Caki2 (cell line): ENCODE data around the gene CITED4. TPM values are rescaled to one million over a fixed set of nuclear protein-coding genes. Genes with fewer than 3 reads are reported as not detected.

Experiments
- DNase-seq: peaks from one replicate; pipeline ENCODE4 v3.0.0-alpha.2; 2015; ENCODE audit warnings: low read depth
- in situ Hi-C: cut with HindIII; loops from 2 replicates; pipeline ENCODE4 v1.10.0; 2016; ENCODE audit warnings: low sequenced_read_pairs, low pct_unique_long_range_greater_than_20kb, mixed read lengths
- total RNA-seq: library from RNA; depleted of rRNA; stranded (reverse); fragments of >200 nt; shearing (Covaris generic); gene quantifications from 2 replicates; pipeline ENCODE4 v1.2.3, GENCODE V29; 2014; ENCODE audit warnings: low replicate concordance

CITED4 gene
- total RNA-seq, 1 experiment from 2014 or later, result 10.6 TPM

- in situ Hi-C loops, result no loop called here
- DNase-seq, result no peak
Measured at GRCh38 chr1:40860706-40861223, 1.4 kb downstream of the CITED4 start.

GRCh38 chr1:40858856-40859416 lies 3.2 kb downstream of the CITED4 start:
- DNase-seq, result no peak
- in situ Hi-C loops, result loop anchor here (10.0 kb wide), 1 partner anchor 86 kb away; no protein-coding TSS in a partner anchor

GRCh38 chr1:40857737-40858136 lies 4.4 kb downstream of the CITED4 start:
- in situ Hi-C loops, result loop anchor here (10.0 kb wide), 1 partner anchor 87 kb away; no protein-coding TSS in a partner anchor
- no peak for DNase-seq

GRCh38 chr1:40856656-40857302 lies 5.4 kb downstream of the CITED4 start:
- in situ Hi-C loops, result loop anchor here (10.0 kb wide), 1 partner anchor 88 kb away; no protein-coding TSS in a partner anchor

GRCh38 chr1:40856116-40856515 lies 6.0 kb downstream of the CITED4 start:
- no peak for DNase-seq
- in situ Hi-C loops, result loop anchor here (10.0 kb wide), 1 partner anchor 89 kb away; no protein-coding TSS in a partner anchor

More at GRCh38 chr1:40856656-40857302, 5.4 kb downstream of the CITED4 start:
- no peak for DNase-seq

- in situ Hi-C loops, result loop anchor here (10.0 kb wide), 1 partner anchor 89 kb away; no protein-coding TSS in a partner anchor
Measured at GRCh38 chr1:40855513-40855912, 6.7 kb downstream of the CITED4 start.

GRCh38 chr1:40853885-40854170 lies 8.3 kb downstream of the CITED4 start:
- DNase-seq, result no peak
- in situ Hi-C loops, result loop anchor here (10.0 kb wide), 1 partner anchor 91 kb away; no protein-coding TSS in a partner anchor

More at GRCh38 chr1:40855513-40855912, 6.7 kb downstream of the CITED4 start:
- DNase-seq, result no peak

GRCh38 chr1:40853113-40853884 lies 8.9 kb downstream of the CITED4 start:
- in situ Hi-C loops, result loop anchor here (10.0 kb wide), 1 partner anchor 92 kb away; no protein-coding TSS in a partner anchor
- no peak for DNase-seq

GRCh38 chr1:40851643-40852042 lies 10.5 kb downstream of the CITED4 start:
- DNase-seq, result no peak
- in situ Hi-C loops, result loop anchor here (10.0 kb wide), 1 partner anchor 93 kb away; no protein-coding TSS in a partner anchor

GRCh38 chr1:40849801-40850592 lies 12.2 kb downstream of the CITED4 start:
- peak; percentile 54 for DNase-seq
- in situ Hi-C loops, result loop anchor here (10.0 kb wide), 1 partner anchor 95 kb away; no protein-coding TSS in a partner anchor

GRCh38 chr1:40848530-40849189 lies 13.5 kb downstream of the CITED4 start:
- in situ Hi-C loops, result no loop called here
- peak; percentile 52 for DNase-seq

- peak; percentile 18 for DNase-seq
- in situ Hi-C loops, result no loop called here
Measured at GRCh38 chr1:40847023-40847745, 15.0 kb downstream of the CITED4 start.

GRCh38 chr1:40845895-40846294 lies 16.3 kb downstream of the CITED4 start:
- DNase-seq, result no peak
- in situ Hi-C loops, result no loop called here

GRCh38 chr1:40844887-40845878 lies 17.0 kb downstream of the CITED4 start:
- in situ Hi-C loops, result no loop called here
- no peak for DNase-seq

GRCh38 chr1:40844079-40844478 lies 18.1 kb downstream of the CITED4 start:
- DNase-seq, result no peak
- in situ Hi-C loops, result no loop called here

- no peak for DNase-seq
- in situ Hi-C loops, result no loop called here
Measured at GRCh38 chr1:40842691-40843090, 19.5 kb downstream of the CITED4 start.
